GM18907 (cell line): ENCODE results near the gene STX3.
"Not testable (repeated sequence)": the region's sequence is repeated elsewhere in the genome, so short reads cannot be mapped to it uniquely, and the experiment has no call there.

Experiments used
- ATAC-seq: cut with Tn5 transposase; IDR thresholded peaks from one replicate; pipeline ENCODE4 v1.9.1; 2021; ENCODE audit warnings: mild to moderate bottlenecking, moderate library complexity; ENCODE audit not compliant: unreplicated experiment

The STX3 gene

DNA sequence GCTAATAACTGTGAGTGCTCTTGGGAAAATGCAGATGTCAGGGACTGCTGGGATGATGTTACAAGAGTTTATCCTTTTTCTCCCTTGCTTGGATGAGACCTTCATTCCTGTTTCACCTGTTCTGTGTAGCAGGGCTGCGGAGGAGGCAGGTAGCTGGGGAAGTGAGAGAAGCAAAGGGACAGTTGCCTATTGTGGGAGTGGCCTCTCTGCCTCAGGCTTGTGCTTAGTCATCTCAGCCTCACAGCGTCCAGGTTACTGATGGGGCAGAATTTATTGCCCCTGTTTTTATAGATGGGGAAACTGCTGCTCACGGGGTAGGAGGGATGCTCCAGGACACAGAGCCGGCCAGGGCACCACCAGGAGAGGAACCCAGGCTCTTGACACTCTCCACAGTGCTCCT, 1.7 kb downstream of the STX3 start:
- no peak for ATAC-seq

DNA sequence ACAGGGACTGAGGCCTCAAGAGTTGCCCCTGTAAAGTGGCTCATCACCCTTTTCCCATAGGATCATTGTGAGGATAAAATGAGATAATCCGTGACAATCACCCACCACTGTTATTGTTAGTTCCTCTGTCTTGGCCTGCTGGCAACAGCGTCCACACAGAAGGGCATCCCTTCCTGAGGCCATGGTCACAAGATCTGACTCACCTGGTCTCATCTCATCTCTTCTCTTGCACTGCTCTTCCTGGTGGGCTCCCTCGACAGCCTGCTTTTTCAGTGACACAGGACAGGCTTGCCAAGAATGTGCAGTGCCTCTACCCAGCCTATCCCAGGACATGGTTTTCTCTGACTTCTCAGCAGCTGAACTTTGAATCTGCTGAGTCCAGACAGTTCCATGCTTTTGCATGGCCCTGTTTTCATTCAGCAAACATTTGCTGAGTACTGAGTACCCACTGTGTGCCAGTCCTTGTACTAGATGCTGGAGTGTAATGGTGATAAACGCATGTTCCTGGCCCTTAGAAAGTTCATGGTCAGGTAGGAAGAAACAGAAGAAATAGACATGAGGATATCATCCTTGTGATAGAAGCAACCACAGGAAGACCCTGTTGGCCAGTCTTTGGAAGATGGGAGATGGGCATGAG, 3.3 kb downstream of the STX3 start:
- no peak for ATAC-seq

DNA sequence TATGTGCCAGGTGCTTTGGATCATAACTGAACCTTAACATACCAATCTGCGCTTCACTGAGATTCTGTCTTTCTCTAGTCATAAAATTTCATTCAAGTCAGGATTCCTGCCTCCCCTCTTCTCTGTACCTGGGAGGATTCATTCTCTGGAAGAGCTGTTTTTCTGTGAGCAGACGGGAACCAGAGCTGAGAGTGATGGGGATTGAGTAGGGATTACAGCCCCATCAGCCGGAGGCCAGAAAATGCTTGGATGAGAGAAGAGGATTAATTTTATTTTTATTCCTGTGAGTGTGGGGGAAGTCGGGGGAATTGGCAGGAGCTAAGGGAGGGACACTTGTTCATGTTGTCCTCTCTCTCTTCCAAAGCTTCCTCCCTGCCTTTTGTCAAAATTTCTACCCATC, 4.7 kb downstream of the STX3 start:
- ATAC-seq, result no peak

DNA sequence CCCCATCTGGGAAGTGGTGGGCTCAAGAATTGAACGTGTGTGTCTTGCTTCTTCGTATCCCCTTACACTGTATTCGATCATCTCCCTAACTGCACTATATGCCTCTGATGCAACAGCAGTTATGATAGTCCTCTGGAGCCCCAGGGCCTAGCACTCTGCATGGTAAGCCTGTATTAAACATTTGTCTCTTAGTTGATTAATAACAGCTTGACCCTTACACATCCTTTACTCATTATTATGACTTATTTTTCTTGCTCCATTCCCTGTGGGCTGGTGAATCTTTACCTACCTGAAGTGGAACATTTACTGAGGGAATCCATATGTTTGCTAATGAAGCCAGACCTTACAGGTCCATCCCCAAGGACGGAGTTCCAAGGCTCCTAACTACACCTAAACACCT, 5.6 kb downstream of the STX3 start:
- ATAC-seq, result no peak

DNA sequence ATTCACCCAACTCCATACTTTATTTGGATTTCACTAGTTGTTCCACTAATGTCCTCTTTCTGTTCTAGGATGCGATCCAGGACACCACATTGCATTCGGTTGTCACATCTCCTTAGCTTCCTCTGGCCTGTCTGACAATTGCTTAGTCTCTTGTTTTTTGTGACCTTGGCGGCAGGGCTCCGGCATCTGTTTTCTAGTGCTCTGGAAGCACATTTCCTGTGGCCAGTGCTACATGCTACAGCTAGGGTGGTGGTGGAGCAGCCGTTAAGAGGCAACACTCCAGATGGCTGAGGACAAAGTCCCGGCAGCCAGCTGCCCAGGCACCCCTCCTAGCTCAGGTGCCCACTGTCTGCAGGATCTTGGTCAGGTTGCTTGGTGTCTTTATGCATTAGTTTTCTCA, 6.8 kb downstream of the STX3 start:
- ATAC-seq, result no peak

DNA sequence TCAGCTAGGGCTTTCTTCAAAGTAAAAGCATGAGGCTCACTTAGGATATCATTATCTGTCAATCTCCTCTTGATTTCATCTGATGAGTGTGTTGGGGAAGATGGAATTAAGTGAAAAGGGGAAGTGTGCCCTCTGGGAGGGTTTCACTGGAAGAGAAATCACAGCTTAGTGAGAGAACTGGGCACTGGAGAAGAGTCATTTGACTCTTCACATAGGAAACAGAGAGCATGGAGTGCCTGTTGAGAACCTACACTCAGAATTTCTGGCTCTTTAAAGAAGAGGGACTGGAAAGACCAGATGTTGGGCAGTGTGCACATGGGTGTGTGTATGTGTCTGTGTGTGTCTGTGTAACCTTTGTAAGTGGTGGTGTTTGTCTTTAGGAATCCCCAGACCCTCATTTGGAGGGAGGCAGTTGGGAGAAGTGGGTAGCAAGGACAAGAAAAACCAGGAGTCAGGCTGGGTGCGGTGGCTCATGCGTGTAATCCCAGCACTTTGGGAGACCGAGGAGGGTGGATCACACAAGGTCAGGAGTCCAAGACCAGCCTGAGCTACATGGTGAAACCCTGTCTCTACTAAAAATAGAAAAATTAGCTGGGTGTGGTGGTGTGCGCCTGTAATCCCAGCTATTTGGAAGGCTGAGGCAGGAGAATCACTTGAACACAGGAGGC, 10.0 kb downstream of the STX3 start:
- no peak for ATAC-seq

DNA sequence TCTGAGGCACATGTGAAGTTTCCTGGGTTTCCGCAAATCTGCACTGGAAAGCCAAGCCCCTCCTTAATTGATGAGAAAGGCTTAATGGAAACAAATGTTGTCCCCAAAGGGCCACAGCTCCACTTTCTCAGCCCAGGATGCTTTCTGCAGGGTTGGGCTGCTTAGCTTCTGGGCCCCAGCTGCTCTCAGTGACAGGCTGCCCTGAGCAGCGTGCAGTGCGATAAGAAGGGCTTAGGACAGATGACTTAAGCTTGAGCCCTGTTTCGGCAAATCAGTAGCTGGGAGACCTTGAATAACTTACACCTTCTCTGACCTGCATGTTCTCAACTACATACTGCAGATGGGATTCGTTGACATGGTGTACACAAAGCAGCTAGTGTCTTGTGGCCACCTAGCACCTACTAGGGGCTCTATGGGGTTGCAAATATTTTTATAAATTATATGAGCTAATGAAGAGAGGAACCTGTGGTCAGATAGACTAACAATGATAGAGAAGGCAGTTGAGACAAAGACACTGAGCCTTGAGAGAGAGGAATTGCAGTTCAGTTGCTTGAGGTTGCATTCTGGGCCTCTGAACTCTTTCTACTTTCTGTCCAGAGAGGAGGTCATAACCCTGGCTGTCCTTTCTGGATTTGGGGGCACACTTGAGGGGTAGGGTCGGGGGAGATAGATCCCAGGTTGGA, 11.5 kb downstream of the STX3 start:
- ATAC-seq, result no peak

DNA sequence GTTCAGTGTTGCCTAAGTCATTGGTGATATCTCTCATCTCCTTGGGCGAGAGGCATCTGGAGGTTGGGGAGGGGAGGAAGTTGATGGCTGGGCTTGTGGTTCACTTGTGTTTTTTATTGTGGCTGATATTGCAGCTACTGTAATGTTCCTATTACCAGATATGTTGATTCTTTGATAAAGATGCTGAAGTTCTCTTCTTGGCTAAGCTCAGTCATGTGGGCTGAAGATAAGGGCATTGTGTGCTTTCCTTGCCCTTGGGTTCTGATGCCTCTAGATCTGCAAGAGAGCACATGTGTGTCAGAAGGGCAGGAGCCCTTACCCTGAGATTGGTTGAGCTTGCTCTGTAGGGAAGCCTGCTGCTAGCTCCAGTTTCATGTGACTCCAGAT, 12.0 kb downstream of the STX3 start:
- ATAC-seq, result no peak

DNA sequence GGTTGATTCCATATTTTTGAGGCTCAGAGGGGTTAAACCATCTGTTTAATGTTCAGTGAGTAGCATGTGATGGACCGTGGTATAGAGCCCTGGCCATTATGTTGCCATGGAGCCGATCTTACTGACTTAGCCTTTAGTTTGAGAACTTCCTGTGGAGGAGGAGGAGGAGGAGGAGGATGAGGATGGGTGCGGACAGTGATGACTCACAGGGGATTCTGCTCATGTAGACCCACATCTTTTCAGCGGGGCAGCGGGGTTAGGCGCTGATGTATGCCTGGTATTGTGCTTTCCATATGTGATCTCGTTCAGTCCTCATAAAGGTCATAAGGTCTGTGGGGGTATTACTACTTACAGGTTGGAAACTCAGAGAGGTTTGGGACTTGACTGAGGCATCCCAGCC, 13.9 kb downstream of the STX3 start:
- ATAC-seq, result no peak

DNA sequence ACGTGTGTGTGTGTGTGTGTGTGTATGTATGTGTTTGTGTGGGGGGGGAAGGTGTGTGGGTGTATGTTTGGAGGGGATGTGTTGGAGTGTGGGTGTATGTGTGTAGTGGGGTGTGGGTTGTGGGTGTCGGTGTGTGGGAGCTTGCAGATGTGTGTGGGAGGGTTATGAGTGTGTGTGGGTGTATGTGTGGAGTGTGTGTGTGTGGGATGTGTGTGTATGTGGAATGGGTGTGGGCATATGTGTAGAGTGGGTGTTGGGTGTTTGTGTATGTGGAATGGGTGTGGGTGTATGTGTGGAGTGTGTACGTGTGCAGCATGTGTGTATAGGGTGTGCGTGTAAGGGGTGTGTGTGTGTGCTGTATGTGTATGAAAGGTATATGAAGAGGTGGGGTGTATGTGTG, 14.7 kb downstream of the STX3 start:
- ATAC-seq, result no peak

DNA sequence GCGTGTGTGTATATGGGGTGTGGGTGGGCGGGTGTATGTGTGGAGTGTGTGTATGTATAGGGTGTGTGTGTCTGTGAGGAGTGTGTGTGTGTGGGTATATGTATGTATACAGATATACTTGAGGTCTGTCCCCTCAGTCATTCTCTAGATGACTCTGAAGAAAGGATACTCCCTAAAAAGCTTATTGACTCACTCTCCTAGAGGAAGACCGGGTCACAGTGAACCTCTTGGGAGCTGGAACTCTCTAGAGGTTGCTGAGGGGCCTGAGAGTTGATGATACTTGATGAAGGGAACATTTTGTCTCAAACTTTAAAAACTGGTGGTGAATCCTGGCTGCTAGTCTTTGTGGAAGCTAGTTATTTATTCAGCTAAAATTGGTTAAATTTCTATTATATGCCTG, 15.1 kb downstream of the STX3 start:
- ATAC-seq, result no peak

DNA sequence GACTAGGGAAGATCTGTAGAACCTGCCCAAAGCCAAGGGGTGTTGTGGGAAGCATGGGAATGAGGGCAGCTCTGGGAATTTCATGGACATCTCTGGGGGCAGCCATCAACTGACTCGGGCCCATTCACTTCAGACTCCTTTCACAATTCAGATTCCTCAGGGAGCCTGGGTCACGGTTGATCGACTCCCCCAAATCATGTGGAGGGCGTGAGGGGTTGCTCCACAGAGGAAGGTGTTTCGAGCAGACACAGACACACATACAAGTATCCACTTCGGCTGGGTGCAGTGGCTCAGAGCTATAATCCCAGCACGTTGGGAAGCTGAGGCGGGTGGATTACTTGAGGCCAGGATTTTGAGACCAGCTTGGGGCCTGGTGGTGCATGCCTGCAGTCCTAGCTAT, 15.7 kb downstream of the STX3 start:
- ATAC-seq, result no peak

DNA sequence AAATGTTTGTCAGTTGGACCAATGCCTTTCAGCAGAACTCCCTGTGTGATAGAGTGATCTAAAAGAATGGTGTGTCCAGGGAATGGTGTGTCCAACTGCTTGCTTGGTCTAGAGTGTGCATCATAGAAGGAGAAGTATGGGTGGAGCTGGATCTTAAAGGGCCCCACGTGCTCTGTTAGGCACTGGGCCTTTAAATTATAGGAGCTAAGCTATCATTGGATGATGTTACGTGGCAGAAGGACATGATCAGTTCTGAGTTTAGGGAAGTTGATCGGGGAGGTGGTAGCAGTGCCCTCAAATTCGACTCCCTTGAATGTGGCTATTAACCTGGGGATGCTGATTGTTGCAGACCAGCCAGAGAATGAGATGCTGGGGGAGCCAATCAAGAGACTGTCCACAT, 16.4 kb downstream of the STX3 start:
- ATAC-seq, result no peak

DNA sequence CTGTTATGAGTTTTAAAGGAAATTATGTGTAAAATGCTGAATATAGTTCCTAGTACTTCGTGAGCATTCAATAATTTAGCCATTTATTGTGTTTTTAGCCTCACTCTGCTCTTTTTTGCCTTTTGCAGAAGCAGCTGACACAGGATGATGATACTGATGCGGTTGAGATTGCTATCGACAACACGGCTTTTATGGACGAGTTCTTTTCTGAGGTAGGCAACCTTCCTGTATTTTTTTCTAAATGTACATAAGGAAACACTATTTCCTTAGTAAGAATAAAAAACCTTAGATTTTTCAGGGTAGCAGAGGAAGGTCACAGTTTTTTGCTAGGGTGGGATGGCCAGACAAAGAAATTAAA, 17.9 kb downstream of the STX3 start:
- no peak for ATAC-seq

DNA sequence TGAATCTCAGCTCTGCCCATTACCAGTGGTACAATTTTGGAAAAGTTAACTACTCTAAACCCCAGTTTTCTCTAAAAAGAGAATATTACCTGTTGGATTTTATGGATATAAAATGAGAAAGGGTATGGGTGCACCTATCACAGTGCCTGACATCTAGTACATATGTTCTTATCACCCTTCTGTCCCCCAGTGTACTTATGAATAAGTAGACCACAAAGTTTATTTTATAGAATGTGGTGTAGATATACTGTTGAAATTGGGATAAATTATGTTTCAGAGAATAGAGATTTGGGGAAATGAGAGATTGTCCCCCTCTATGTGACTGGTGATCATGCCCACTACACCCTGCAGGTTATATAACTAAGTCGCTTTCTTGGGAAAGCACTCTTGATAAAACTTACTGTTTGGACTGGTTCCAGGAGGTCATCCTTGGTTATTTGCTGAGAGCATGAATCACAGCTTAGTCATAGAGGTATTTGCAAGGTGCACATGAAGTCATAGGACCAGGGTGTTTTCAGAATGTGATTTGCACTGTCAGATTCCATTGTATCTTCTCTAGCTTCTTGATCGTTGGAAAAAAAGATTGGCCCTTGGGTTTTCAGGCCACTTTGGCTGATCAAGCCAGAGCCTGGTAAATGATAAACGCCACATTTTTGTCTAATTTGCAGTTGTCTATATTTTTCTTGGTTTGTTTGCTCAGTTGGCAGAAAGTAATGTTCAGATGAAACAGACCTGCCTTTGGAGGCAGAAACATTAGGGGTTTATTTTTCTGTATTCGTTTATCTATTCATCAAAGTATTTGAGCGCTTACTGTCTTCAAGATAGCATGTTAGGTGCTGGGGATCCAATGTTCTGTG, 21.3 kb downstream of the STX3 start:
- ATAC-seq, result no peak

DNA sequence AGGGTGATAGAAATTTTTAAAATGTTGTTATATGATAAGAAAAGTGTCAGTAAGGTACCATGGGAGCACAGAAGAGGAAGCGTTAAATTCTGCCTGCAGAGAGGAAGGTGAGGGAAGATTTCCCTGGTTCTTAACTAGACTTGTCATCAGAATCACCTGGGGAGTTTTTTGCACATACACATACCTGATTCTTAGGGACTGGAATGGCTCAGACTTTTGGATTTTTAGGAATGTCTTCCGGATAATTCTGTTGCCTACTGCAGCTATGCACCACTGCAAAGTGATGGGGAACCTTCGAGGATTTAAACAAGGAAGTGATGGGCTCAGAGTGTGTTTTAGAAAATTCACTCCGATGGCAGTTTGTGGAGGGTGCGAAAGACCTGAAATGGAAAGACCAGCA, 21.9 kb downstream of the STX3 start:
- no peak for ATAC-seq

DNA sequence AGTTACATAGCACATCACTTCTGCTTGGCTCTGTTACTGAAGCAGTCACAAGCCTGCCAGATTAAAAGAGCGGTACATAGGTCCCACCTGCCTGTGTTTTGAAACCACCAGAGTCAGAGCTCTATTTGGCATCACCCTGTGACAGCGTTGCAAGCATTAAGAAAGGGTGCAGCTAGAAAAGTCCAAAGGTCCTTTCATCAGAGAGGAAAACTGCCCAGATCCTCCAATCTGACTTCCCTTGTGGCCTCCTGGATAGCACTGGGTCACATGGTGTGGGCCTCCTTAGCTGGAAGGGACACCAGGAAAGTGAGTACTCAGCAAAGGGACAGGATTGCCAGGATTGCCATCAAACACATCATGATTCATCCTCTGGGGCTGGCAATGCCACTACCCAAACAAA, 22.9 kb downstream of the STX3 start:
- ATAC-seq, result no peak

DNA sequence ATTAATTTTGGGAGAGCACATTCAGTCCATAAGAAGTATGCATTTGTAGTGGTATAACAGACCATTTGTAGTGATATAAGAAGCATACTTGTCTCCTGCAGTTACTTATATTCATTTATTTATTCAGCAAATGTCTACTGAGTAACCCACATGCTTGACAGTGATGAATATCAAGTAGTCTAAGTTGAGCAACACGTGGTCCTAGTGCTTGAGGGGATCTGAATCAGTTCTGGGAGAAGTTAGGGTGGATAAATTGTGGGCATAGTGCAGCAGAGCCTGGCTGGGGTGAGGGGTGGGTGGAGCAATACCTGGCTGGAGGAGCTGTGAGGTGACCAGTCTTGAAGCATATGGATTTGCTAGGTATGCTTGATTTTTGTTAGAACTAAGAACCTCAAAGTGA, 24.3 kb downstream of the STX3 start:
- ATAC-seq, result no peak

DNA sequence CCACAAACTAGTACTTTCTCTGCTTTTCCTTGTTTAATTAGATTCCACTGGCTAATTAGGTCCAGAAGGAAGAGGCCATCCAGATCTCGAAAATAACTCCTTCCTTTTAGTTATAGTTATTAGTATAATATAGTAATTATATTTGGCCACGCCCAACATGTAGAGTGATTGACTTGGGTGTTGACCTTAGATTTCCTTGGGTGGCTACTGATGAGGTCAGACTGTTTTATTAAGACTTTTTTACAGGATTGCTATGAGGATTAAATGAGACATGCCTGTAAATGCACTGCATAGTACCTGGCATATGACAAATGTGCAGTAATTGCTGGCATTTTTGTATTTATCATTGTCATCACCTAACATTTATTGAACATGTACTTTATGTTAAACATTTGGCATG, 26.9 kb downstream of the STX3 start:
- ATAC-seq, result no peak

DNA sequence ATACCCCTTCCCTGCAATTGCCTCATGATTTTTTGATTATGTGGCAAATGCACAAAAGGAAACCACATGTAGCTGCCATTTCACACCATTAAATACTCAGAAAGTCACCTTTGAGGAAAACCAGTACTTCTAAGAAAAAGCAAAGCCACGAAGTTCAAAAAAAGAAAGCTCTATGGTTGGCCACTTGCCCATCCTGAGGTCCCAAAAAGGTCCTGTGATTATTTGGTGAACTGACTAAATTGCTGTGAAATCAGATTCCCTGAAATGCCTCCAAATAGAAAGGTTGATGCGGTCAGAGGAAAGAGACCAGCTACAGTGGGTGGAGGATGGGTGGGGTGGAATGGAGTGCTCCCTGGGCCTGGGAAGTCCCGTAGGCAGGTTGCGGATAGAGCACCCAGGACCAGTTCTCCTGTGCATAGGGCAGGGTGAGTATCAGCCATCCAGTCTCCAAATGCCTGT, 28.5 kb downstream of the STX3 start:
- no peak for ATAC-seq

DNA sequence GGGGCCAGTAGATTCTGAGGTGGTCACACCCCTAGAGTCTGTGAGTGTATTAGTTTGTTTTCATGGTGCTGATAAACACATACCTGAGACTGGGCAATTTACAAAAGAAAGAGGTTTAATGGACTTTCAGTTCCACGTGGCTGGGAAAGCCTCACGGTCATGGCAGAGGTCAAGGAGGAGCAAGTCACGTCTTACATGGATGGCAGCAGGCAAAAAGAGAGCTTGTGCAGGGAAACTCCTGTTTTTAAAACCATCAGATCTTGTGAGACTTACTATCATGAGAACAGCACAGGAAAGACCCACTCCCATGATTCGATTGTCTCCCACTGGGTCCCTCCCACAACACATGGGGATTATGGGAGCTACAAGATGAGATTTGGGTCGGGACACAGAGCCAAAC, 29.3 kb downstream of the STX3 start:
- ATAC-seq, result not testable (repeated sequence)

DNA sequence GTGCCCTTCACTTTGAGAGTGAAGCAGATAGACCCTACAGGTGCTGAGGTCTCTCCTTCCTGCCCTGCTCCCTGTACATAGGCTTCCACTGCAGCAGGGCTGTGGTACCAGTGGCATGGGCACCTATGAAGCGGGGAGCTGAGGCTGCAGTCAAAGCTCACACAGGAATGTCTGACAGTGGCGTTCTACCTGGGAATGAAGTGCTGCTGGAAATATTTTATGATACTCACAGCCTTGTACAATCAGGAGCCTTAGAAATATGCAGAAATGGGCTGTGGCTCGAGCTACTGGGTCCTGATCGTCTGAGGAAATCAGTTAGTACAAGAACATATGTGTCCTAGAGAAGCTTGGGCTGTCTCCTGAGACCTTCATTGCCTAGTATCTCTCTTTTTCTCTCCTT, 30.6 kb downstream of the STX3 start:
- no peak for ATAC-seq
